Activated T-cell treated with anti-CD3 and anti-CD28 coated beads for 1 hour (primary cell): ENCODE measurements around the gene CELA3B.
"Not testable (repeated sequence)": the region's sequence is repeated elsewhere in the genome, so short reads cannot be mapped to it uniquely, and the experiment has no call there.

ENCODE experiments used
- DNase-seq: peaks from one replicate; pipeline ENCODE4 v3.0.0-alpha.2; 2020; ENCODE audit warnings: low read depth

Gene CELA3B, protein sequence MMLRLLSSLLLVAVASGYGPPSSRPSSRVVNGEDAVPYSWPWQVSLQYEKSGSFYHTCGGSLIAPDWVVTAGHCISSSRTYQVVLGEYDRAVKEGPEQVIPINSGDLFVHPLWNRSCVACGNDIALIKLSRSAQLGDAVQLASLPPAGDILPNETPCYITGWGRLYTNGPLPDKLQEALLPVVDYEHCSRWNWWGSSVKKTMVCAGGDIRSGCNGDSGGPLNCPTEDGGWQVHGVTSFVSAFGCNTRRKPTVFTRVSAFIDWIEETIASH

DNA sequence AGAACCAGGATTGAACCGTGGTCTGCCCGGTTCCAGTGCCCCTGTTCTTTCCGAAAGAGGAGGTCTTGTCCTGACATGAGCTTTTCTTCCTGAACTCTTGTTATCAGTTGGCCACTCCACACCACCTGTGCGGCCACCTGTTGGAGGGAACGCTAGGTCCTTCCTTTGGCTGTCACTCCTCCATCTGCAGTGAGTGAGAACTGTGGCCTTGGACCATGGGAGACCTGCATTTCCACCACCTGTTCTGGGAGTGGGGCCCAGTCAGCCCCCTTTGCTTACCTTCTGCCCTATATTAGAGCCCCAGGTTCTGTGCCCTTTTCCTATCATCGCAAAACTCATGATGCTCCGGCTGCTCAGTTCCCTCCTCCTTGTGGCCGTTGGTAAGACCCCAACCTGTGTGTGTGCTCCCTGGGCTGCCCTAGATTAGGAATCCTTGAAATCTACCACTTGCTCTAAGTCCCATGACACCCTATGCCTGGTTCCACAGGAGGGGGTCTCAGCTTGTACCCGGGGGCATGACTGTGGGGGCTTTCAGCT, at the start of gene CELA3B:
Gene CELA3B (plus strand): TSS at position 320 of the 537 bp plus-strand sequence. CDS start 18 bp downstream, at position 338.
- DNase-seq, result not testable (repeated sequence)

DNA sequence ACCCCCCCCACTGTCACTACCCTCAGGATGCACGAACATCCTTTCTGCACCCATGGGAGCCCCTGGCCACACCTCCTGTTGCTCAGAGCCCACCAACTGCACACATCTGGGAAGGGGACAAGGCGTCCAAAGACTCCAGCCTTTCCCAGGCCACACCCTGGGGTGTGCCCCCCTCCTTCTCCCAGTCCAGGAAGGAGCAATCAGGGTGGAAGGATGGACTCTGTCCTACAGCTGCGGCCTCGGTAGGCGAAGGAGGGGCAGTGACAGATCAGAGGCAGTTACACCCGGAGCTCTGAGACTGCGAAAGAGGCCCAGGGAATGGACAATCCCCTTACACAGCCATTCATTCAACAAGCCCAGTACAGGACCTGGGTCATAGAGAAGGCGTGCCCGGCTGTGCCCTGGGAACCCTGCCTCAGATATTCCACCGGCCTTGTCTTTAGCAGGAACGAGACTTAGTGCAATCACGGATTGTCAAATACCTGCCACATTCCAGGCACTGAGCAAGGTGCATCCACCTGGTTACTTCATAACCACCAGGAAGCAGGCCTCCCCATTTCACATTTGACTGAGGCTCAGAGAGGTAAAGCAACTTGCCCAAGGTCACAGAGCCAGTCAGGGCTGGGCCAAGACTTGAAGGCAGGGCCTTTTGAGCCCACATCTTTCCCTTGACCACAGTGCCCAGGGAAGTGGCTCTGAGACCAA, 49.1 kb upstream of the CELA3B start:
- DNase-seq, result no peak

DNA sequence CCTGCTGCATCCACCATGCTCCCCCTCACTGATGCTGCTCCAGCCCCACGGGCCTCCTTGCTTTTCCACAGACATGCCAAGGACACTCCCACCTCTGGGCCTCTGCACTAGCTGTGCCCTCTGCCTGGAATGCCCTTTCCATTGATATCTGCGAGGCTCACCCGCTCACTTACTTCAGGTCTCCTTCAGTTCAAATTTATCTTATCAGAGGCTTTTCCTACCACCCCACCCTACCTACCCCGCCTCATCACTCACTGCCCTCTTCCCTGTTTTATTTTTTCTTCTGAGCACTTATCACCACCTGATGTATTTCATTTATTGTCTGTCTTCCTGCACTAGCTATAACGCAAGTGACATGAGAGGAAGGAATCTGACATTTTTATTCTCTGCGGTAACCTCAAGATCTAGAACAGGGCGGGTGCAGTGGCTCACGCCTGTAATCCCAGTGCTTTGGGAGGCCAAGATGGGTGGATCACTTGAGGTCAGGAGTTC, 46.7 kb upstream of the CELA3B start:
- DNase-seq, result no peak

DNA sequence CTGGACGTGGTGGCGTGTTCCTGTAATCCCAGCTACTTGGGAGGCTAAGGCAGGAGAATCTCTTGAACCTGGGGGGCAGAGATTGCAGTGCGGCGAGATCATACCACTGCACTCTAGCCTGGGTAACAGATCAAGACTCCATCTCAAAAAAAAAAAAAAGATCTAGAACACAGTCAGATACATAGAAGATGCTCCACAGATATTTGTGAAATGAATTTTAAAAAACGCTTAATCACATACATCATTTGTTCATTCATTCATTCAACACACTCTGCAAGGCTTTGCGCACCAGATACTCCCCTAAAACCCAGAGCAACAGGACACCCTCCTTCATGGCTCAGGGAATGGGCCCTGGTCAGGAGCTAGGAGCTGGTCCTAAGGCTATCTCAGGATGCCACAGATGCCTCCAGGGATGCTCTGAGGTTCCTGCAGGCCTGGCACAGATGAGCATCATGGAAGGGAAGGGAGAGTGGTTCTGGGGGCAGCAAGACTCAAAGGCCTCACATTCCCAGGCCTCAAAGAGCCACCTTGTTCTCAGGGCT, 46.1 kb upstream of the CELA3B start:
- DNase-seq, result no peak

DNA sequence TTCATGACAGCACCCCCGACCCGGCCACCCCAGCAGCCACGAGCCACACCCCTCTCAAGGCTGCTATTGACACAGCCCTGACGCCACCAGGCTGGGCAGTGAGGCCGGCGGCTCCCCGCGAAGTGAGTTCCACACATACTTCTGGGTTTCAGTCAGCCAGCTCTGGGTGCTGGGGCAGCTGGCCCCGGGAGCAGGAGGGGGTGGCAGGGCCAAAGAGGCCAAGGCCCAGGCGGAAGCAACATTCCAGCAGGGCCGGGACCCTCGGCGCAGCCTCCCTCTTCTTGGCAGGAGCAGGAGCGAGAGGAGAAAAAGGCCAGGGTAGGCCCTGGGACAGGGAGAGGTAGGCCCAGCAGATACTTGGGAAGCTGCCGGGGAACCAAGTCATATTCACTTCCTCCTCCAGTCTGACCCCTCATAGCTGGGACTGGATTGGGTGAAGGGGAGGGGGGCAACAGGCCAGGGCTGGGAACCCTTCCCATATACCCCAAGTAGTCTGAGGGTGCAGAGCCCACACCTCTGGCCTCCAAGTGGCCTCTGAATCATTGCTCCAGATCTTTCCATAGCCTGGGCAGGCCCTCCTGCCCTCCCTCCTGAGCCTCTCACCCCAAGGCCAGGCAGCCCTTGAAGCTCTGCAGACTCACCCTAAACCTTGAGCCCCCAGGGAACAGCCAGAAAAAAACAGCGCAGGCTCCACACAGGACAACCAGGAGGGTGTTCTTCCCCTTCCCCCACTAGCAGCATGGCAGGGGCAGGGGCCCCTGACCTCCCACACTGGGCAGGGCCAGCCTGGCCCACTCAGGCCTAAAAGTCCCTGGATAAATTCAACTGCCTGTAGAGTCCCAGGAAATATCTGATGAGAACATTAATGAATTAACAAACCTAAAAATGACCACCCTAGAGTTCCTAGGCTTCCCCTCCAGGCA, 45.4 kb upstream of the CELA3B start:
- DNase-seq, result no peak

DNA sequence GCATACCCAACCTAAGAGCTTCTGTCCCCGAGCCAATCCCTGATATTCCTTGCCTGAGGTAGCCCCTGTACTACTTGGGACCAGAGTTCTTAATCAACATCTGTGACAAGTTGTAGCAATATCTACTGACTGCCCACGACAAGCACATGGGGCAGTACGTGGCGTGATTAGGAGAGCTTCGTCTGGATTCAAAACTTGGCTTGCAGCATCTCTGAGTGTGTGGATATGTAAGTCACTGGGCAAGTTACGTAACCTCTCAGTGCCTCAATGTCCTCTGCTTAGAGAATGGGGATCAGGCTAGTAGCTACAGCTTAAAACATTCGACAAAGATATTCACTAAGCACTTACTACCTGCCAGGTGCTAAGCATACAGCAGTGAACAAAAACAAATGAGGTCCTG, 44.7 kb upstream of the CELA3B start:
- DNase-seq, result no peak

DNA sequence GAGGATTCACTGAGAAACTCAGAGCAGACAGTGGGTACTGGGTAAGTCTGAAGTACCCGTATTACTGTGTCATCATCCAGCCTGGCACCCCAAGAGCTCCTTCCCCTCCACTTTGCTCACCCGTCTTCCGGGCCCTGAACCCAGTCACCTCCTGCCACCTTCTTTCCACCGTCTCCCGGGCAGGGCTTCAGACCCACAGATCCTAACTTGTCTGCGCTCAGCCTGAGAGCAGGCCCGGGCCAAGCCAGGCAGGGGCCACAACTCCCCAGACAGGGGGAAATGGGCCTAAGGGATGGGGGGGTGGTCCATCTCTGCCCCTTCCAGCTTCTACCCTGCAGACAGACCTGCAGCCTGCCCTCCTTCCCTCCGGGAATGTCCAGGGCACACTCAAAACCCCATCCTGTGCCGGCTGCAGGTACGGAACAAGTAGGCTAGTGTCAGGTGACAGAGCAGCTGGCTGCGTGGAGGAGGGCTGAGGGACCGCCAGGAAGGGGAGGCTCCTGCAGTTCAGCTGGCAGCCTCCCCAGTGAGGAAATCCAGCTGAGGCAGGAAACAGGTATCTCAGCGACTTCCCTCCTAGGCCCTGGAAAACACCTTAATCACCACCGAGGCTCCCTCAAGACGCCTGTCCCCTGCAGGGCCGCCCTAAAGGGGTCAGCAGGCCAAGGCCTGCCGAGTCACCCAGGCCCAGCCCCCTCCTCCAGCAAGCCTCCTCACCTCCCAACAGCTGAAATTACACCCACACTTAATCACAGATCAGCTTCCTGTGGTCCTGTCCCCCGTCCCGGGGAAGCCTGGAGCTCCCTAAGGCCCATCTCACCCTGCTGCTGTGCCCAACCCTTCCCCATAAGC, 43.2 kb upstream of the CELA3B start:
- DNase-seq, result no peak

DNA sequence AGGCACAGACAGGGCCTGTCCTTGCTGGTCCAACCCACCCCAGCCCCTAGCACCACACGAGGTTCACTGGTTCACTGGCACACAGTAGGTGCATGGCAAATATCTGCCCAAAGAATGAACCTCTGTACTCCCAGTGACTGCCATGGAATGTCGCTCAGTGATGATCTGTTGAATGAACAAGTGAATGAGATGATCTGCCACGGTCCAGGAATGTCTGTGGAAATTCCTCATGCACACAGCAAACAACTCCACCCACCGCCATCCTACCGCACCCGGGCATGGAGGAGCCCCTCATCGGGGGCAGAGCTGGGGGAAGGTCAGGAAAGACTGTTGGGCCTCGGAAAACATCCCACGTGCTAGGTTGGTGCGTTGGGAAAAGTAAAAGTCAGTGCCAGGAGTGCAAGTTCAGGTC, 41.4 kb upstream of the CELA3B start:
- DNase-seq, result no peak

DNA sequence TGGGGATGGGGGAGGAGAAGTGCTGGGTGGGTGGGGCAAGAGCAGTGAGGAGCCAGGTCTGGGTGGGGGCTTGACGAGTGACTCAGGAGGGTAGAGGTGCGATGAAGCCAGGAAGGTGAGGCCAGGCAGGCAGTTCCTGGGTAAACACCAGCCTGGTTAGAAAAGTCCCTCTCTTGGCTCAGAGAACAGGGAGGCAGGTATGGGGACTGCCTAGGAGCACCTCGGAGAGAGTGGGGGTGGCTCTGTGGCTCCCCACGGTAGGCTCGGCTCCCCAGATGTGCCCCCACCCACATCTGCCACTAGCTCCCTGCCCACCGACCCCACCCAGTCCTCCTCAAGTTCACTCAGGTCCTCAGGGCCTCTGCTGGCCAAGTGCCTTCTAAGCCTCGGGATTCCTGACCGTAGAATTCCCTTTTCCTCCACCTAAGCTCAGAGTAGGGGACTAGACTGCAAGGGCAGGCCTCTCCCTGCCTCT, 40.9 kb upstream of the CELA3B start:
- DNase-seq, result no peak

DNA sequence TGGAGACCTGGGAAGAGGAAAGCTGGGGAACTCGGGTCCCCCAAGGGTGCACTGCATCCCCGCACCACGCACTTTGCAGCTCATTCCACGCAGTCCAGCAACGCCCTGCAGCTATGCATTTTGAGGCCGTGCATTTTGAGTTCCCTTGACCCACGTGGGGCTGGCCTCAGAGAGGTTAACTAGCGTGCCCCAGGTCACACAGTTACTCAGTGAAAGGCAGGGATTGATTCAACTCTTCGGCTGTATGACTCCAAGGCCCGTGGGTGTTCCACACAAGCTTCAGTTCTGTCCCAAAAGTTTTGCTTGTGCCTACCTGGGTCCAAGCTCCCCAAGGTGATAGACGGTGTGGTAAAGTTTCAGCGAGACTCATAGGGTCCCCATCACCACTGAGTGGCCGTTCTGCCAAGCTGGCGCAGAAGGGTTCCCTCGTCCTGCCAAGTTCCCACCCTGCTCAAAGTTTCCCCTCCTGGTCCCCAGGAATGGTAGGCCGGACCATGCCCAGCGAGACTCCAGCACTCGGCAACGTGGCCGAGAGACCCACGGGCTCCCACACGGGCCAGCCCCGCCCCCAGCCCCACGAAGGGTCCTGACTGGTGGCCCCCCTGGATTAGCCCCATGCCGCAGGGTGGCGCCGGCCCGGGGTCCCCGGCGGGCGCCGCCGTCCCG, 40.3 kb upstream of the CELA3B start:
- DNase-seq, result no peak

DNA sequence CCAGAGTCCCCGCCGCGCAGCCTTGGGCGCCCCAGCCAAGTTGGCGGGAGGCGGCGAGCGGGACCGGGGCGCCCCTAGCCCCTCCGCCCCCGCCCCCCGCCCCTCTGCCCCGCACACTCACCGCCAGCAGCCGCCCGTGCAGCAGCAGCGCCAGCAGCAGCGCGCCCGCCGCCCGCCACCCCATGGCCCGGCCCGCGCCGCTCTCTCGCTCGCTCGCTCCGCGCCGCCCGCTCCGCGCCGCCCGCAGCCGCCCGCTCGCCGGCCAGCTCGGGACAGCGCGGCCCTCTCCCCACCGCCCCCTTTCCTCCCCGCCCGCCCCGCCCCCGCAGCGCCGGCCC, 39.8 kb upstream of the CELA3B start, which contains the start of gene HSPG2:
Gene HSPG2 (minus strand): TSS at position 277 of the 338 bp plus-strand sequence. CDS start 93 bp downstream, at position 184.
- no peak for DNase-seq

DNA sequence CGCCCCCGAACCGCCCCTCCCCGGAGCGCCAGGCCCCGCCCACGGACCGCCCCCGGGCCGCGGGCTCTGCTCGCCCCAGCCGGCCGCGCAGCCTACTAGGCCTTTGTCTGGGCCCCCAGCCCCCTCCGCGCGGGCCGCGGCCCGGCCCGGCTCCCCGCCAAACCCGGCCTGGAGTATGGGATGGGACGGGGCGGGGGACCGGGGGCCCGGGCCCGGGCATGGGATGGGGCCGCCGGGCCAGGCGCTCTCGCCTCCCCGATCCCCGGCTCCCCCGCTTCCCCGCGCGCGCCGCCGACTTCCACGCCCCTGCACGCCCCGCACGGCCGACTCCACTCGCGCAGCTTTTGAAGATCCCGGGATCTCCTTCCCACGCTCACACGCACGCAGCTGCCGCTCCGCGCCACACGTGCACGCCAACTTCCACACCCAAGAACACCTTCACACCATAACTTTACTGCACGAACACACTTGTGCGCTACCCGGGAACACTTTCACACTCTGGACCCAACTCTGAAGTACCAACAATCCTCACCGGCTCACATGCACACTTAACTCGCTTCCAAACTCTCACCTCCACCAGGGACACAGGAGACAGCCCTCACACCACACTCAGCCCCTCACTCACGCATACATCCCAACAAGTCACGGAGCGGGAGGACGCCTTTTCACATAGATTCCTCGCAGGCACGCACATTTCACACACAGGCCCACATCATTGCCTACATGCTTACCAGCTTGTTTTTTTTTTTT, 39.3 kb upstream of the CELA3B start:
- DNase-seq, result peak; percentile 58

DNA sequence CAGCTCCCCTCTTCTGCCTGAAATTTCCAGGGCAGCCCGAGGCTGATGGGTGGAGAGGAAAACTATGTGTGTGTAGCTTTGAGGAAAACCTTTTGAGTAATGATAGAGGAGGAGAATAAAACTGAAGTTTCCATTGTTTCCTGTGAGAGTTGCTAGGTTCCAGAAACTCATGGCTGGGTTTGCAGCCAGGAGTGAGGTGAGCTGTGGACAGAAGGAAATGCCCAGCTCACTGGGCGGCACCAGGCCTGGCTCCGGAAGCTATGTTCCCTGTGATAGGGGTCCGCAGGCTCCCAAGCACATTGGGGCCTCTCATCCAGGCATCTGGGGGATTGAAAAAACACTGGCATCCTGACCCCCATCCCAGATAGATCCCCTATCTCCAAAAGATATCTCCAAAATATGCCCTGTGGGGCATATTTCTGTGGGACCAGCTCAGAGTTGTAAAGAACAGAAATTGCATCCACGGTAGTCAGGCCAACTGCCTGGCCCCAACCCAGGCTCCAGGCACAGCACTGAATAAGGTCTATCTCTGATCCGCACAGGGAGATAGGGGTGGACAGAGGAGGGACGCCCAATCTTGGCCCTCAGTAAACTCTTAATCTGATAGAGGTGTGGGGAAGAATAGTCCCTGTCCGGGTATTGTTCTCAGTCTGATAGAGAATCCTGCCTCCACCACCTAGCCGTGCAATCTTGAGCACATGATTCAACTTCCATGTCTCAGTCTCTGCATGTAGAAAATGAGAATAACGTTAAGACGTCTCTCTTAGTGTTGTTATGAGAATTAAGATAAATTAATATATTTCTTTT, 37.9 kb upstream of the CELA3B start:
- DNase-seq, result no peak

DNA sequence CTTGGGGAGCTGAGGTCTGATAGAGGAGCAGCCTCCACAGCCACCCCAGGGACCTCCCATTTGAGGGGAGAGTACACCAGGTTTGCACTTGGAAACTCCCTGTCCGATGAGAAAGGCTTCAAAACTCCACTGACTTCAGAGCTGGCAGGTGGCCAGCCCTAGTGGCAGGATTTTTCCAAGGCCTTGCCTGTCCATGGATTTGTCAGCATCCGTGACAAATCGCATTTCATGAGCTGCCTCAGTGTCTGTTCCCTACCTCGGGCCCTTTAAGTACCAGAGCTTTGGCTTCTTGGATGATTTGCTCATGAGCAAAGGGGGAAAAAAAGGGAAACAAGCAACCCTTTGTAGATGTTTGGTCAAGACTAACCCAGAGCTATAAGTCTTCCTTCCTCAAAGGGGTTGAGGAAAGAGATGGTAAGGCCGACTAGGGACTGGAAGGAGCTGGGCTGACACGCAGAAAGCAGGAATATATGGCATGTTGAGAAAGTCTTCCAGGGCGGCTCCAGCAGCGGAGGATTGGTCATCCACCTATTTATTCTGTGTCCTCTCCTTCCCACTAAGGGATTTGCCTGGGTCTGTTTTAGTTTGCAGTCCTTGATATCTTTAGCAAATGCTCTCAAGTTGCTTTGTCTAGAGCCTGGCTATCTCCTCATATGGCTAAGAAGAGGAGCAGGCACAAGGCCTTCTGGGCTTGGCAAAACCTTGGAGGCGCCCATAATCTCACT, 37.0 kb upstream of the CELA3B start:
- no peak for DNase-seq

DNA sequence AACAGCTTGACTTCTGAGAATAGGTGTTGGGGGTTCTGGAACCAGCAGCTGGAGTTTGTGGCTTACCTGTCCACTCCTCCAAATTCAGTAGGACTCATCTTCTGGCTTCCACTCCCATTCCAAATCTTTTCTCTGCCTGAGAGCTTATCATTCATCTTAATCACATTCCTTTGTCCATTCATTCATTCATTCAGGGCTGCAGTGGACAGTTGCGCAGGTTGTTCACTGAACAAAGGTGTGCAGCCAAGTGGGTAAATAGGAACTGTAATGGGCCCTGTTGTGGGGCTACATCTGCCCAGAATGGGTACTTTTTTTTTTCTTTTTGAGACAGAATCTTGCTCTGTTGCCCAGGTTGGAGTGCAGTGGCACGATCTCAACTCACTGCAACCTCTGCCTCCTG, 36.3 kb upstream of the CELA3B start:
- no peak for DNase-seq

DNA sequence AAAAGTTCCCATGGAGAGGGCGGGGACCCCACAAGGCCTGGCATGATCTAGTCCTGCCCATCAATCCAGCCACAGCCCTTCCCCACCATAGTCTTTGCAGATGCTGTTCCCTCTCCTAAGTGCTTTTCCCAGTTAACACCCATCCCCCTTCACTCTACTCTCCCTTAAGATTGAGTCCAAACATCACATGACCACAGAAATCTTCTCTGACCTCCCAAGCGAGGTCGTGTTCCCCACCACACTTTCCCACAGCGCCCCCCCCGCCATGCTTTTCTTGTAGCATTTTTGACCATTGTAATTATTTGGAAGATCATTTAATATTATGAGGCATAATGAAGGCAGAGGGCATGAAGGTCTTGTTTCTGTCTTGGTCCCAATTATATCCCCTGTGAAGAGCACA, 35.5 kb upstream of the CELA3B start:
- no peak for DNase-seq

DNA sequence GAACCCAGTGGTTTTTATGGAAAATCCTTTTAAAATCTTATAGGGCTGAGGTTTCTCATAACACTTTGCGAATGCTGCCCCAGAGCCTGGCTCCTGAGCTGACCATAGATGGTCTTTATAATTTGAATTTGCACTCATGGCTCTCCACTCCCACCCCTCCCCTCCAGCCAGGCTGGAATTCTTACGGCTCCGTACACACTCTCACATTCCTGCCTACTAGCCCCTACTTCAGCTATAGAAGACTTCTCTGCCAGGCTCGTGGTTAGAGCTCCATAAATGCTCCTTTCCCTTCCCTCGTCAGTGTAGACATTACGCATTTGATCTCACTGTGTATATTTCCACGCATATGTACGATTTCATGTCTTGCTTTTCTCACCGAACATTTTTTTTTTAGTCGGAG, 34.4 kb upstream of the CELA3B start:
- no peak for DNase-seq
